Measurements from ENCODE around the gene POLE2. TPM values are rescaled to one million over a fixed set of nuclear protein-coding genes. Genes with fewer than 3 reads are reported as not detected.
"Not testable (repeated sequence)": the region's sequence is repeated elsewhere in the genome, so short reads cannot be mapped to it uniquely, and the experiment has no call there.

POLE2 gene
- total RNA-seq, 1 experiment from 2014 or later: 27.8 TPM

- DNase-seq (ENCODE audit: low read depth): not testable (repeated sequence)
Observed at GRCh38 chr14:49619273-49619672, 68.7 kb downstream of the POLE2 start.

GRCh38 chr14:49617852-49618519, 70.0 kb downstream of the POLE2 start:
- no peak for DNase-seq (ENCODE audit: low read depth)

GRCh38 chr14:49615776-49616175, 72.2 kb downstream of the POLE2 start:
- no peak for DNase-seq (ENCODE audit: low read depth)

- no peak for DNase-seq (ENCODE audit: low read depth)
Observed at GRCh38 chr14:49614196-49614595, 73.8 kb downstream of the POLE2 start.

GRCh38 chr14:49612671-49613070, 75.3 kb downstream of the POLE2 start:
- no peak for DNase-seq (ENCODE audit: low read depth)

- DNase-seq (ENCODE audit: low read depth): no peak
Observed at GRCh38 chr14:49612251-49612650, 75.8 kb downstream of the POLE2 start.

GRCh38 chr14:49607583-49607982, 80.4 kb downstream of the POLE2 start:
- DNase-seq (ENCODE audit: low read depth): no peak

GRCh38 chr14:49598485-49599300, 89.3 kb downstream of the POLE2 start, which contains the start of gene LRR1:
Gene LRR1, plus strand, starts transcription at chr14:49598940. Its CDS starts 81 bp downstream, at chr14:49599021.
- DNase-seq (ENCODE audit: low read depth): peak; percentile 88

GRCh38 chr14:49598189-49598484, 89.9 kb downstream of the POLE2 start:
- DNase-seq (ENCODE audit: low read depth): no peak

GRCh38 chr14:49594347-49595091, 93.5 kb downstream of the POLE2 start:
- DNase-seq (ENCODE audit: low read depth): no peak

Other genes with a start within 250 kb of the POLE2 start
- gene RPS29, start 101.8 kb downstream of the POLE2 start, total RNA-seq (2014; rRNA removed; shearing (Covaris generic)): 3,253 and 9,545 TPM in 2 replicates
- gene LRR1, start 89.3 kb downstream of the POLE2 start, total RNA-seq (2014; rRNA removed; shearing (Covaris generic)): 45.9 and 48.6 TPM in 2 replicates
- 318 and 363 TPM in 2 replicates for gene RPL36AL, start 67.6 kb downstream of the POLE2 start, total RNA-seq (2014; rRNA removed; shearing (Covaris generic))
- gene MGAT2, start 67.4 kb downstream of the POLE2 start, total RNA-seq (2014; rRNA removed; shearing (Covaris generic)): 71.6 and 93.3 TPM in 2 replicates
- 10.4 and 10.9 TPM in 2 replicates for gene DNAAF2, start 53.0 kb downstream of the POLE2 start, total RNA-seq (2014; rRNA removed; shearing (Covaris generic))
- 0.20 and 0.62 TPM in 2 replicates for gene KLHDC1, start 4.9 kb upstream of the POLE2 start, total RNA-seq (2014; rRNA removed; shearing (Covaris generic))
- gene KLHDC2, start 79.9 kb upstream of the POLE2 start, total RNA-seq (2014; rRNA removed; shearing (Covaris generic)): 40.8 and 65.5 TPM in 2 replicates
- gene NEMF, start 164.6 kb upstream of the POLE2 start, total RNA-seq (2014; rRNA removed; shearing (Covaris generic)): 27.3 and 30.6 TPM in 2 replicates
- 58.1 and 66.9 TPM in 2 replicates for gene ARF6, start 204.9 kb upstream of the POLE2 start, total RNA-seq (2014; rRNA removed; shearing (Covaris generic))

Measured in M059J (cell line).